GM21390 (cell line): Measurements from ENCODE around the gene EPS8L2.

ENCODE experiments used
- ATAC-seq: cut with Tn5 transposase; IDR thresholded peaks from one replicate; pipeline ENCODE4 v1.9.1; 2021; ENCODE audit not compliant: unreplicated experiment

The EPS8L2 gene

DNA sequence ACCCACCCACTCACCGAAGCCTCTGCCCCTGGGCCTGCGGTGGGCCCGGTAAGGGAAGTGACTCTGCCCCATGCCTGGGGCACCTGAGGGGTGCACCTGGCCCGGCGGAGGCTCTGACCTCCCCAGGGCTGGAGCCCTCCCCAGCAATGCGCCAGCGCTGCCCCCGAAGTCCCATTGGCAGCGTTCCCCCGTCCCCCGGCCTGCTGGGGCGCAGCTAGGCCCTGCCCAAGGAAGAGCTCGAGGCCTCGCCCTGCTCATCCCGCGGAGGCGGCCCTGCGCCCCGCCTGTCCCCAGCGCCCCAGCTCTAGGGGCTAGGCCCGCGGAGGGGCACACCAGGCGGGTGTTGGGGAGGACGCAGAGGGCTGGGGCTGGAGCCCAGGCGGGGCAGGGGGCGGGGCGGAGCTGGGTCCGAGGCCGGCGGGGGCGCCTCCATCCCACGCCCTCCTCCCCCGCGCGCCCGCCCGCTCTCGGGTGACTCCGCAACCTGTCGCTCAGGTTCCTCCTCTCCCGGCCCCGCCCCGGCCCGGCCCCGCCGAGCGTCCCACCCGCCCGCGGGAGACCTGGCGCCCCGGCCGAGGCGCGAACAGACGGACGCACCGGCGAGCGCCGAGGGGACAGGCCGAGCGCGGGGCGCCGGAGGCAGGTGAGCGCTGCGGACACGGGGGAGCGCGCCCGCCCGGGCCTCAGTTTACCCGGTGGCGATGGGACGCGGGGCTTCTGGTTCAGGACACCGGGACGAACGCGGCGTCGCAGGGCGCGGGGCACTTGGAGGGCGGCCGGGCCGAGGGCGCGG is at the start of gene EPS8L2:
TSS of gene EPS8L2 (plus strand) at position 586 of the 793 bp plus-strand sequence. CDS start 3,177 bp downstream, outside the sequence.
- no peak for ATAC-seq

GRCh38 chr11:656426-656825 is 49.6 kb upstream of the EPS8L2 start:
- no peak for ATAC-seq

GRCh38 chr11:656866-657265 is 49.2 kb upstream of the EPS8L2 start:
- no peak for ATAC-seq

GRCh38 chr11:657691-658126 is 48.3 kb upstream of the EPS8L2 start:
- no peak for ATAC-seq

DNA sequence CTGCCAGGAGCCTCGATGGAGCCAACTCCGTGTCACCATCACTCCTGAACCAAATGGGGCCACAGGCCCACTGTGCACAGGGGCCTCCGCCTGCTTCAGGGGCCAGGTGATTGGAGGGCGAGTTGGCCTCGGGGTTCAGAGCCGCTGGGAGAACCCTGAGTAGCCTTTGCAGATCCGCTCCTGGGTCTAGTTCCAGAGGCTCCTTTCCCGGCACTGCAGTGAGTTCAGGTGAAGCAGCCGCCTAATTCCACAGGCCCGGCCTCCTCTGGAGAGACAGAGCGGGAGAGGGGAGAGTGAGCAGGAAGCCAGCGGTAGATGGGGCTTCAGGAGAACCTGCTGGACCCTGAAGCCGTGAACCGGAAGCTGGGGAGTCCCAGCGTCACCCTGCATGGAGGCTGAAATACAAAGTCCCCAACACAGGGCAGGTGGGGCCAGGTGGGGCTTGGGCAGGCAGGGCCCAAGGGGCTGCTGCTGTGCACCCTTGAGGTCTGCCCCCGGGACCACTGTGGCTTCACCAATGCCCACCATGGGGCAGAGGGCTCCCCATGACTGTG is 46.4 kb upstream of the EPS8L2 start:
- ATAC-seq, result no peak

GRCh38 chr11:660281-660680 is 45.8 kb upstream of the EPS8L2 start:
- ATAC-seq, result no peak

GRCh38 chr11:660681-661444 is 45.2 kb upstream of the EPS8L2 start:
- ATAC-seq, result no peak

DNA sequence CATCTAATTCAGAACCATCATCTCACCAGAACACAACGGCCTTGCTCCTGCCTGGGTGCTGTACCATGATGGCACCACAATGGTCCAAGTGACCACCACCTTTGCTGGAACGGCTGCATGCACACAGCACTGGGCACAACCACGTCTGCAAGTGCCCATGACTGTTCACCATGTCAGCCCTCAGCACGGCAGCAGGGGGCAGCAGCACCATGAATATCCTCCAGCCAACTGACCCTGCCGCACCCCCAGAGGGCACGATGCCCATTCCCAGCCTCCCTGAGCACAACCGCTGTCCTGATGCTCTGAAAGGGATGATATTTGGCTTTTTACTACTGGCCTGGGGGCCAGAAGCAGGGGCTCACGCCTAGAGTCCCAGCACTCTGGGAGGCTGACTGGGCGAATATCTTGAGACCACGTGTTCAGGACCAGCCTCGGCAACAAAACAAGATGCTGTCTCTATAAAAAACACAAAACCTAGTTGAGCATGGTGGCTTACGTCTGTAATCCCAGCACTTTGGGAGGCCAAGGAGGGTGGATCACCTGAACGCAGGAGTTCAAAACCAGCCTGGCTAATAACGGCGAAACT is 43.2 kb upstream of the EPS8L2 start:
- no peak for ATAC-seq

DNA sequence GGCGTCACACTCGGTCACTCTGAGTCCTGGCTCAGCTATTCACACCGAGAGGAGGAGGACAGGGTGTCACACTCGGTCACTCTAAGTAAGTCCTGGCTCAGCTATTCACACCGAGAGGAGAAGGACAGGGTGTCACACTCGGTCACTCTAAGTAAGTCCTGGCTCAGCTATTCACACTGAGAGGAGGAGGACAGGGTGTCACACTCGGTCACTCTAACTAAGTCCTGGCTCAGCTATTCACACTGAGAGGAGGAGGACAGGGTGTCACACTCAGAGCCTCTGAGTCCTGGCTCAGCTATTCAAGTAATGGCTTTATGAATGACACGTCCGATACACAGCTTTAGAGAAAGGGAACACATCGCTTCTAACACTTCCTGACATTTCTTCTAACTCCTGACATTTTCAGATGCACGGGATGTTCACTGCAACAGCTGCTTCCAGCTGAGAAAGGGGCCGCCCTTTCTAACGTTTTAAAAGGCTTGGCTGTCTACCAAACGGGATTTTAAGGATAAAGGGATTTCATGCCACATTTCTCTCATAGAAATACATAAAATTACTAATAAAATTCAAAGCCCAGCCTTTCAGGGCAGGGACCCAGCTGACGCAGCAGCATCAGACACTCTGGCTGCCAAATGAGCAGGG is 40.8 kb upstream of the EPS8L2 start:
- no peak for ATAC-seq

- ATAC-seq, result no peak
Observed at GRCh38 chr11:665704-666281, 40.2 kb upstream of the EPS8L2 start.

- ATAC-seq, result no peak
Observed at GRCh38 chr11:673866-674265, 32.2 kb upstream of the EPS8L2 start.

- ATAC-seq, result no peak
Observed at GRCh38 chr11:674406-674805, 31.6 kb upstream of the EPS8L2 start.

DNA sequence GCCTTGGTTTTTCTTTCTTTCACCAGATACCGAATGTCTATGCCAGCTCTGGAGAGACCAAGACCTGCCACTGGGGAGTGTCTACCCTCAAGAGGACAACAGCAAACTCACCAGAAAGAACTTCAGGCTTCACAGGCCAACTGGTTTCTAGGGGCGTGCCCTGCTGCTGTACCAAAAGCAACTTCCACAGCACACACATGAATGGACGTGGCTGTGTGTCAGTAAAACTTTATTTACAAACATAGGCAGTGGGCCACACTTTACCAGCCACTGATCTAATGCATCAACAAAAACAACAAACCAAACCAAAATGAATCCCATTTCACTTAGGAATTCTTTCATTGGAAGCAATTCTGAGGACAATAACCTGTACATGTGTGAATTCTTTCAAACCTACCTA is 27.7 kb upstream of the EPS8L2 start:
- no peak for ATAC-seq

DNA sequence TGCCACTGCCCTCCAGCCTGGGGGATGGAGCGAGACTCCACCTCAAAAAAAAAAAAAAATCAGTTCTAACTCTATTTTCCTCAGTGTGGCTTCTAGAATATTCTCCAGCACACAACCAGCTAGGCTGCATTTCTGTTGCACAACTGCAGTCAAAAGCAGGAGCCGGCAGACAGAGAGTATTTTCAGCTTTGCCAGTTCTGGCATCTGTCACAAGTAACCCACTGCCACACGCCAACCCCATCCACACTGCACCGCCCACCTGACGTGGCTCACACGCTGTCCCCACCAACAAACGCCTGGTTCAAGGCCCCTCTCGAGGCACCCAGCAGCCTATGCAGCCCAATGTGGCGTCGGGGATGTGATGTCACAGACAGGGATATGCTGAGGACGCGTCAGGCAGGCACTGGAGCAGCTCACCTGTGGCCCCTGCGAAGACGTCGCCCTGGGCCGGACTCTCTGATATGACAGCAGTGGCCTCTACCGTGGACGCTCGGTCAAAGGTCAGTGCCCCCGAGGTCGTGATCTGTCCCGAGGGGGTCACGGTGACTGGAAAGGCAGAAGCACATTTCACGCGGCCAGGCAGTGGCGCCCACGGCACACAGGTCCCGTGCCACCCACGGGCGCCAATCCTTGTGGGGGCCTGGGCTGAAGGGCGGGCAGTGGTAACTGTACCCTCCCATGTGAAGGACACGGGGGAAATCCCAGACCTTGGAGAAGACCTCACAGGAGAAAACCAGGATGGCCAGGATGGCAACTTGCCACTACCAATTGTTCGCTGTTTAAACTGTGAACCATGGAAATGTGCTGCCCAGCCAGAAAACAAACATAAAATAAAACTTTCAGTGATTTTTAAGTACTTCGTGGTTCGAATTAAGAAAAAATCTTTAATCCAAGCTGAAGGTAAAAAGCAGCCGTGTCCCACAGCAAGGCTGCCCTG is 26.5 kb upstream of the EPS8L2 start:
- no peak for ATAC-seq

- no peak for ATAC-seq
Observed at GRCh38 chr11:680476-680875, 25.6 kb upstream of the EPS8L2 start.

- no peak for ATAC-seq
Observed at GRCh38 chr11:680970-681369, 25.1 kb upstream of the EPS8L2 start.

GRCh38 chr11:686451-687243 is 19.4 kb upstream of the EPS8L2 start:
- ATAC-seq, result no peak

GRCh38 chr11:687751-688150 is 18.3 kb upstream of the EPS8L2 start:
- no peak for ATAC-seq

- ATAC-seq, result no peak
Observed at GRCh38 chr11:688681-689080, 17.4 kb upstream of the EPS8L2 start.
